Gastroesophageal sphincter (tissue), 3 donors: ENCODE results near the gene POLD2.

Experiments used
- CTCF ChIP-seq, 4 experiments: fragments of 200-600 bp in 2 of 4; fragments of 450-650 bp in 2 of 4; sonication (generic) in 1 of 4; IDR thresholded peaks; one replicate each; pipeline ENCODE4 v1.5.1; 2017 to 2019; ENCODE audit warnings: antibody characterized with exemption in 4 of 4, mild to moderate bottlenecking in 2 of 4, moderate library complexity in 2 of 4
- EP300 ChIP-seq: sonication (generic); formaldehyde crosslinking; IDR thresholded peaks from one replicate; pipeline ENCODE4 v1.6.1; 2017; ENCODE audit warnings: antibody characterized with exemption, mild to moderate bottlenecking
- POLR2A ChIP-seq, 2 donors: fragments of 450-650 bp; IDR thresholded peaks; one replicate each; pipeline ENCODE4 v1.6.1; 2017; ENCODE audit warnings: antibody characterized with exemption in 2 of 2, mild to moderate bottlenecking in 2 of 2, moderate library complexity in 1 of 2
- POLR2AphosphoS5 ChIP-seq: sonication (generic); formaldehyde crosslinking; IDR thresholded peaks from one replicate; pipeline ENCODE4 v1.6.1; 2017; ENCODE audit warnings: antibody characterized with exemption

DNA sequence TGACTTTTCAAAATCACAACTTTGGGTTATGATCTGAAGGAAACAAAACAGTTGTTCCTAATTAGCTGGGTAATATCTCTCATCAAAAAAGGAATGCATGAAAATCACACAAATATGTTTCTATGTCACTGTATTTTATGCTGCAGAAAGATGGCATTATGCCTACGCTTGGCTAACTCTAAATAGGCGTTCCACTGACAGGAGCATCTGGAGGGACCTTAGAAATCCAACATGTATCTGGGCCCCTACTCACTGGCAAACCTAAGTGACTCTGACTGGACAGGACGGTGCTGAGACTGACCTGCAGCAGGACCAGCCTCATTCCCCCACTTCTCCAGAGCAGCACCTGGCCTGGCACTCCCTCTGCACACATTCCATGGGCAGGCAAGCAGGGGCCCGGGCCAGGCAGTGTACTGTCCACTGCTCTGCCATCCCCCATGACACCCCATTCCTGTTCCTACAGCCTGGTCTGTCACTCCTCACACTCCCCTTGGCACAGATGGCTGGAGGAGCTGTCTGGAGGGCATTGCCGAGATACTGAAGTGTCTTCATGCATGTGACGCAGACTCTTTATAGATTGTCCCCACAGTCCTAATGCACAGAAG is 20.4 kb upstream of the POLD2 start:
- no peak for TF ChIP-seq POLR2A (IDR thresholded peaks at IDR 0.05)
- TF ChIP-seq CTCF (IDR thresholded peaks at IDR 0.05), result no peak
- TF ChIP-seq EP300, result no peak
- no peak for TF ChIP-seq POLR2AphosphoS5
